Astrocyte of the spinal cord (primary cell): Measurements from ENCODE around the gene HSPA12B.

Experiments
- DNase-seq: peaks from one replicate; pipeline ENCODE4 v3.0.0; 2011; ENCODE audit warnings: low read depth, low spot score
- H3K4me3 ChIP-seq: 2 replicates; pipeline ENCODE4 v1.5.1; 2011; ENCODE audit warnings: low read depth, mild to moderate bottlenecking, low read length, moderate library complexity
- in situ Hi-C: cut with HindIII; loops from 2 replicates; pipeline ENCODE4 v1.10.0; 2017; ENCODE audit warnings: low sequenced_read_pairs
- TF ChIP-seq, protein P1 (sequence below): IDR thresholded peaks from 2 replicates; pipeline ENCODE4 v1.5.1; 2012; ENCODE audit warnings: low read depth, mild to moderate bottlenecking, low read length, inconsistent platforms

The HSPA12B gene, protein sequence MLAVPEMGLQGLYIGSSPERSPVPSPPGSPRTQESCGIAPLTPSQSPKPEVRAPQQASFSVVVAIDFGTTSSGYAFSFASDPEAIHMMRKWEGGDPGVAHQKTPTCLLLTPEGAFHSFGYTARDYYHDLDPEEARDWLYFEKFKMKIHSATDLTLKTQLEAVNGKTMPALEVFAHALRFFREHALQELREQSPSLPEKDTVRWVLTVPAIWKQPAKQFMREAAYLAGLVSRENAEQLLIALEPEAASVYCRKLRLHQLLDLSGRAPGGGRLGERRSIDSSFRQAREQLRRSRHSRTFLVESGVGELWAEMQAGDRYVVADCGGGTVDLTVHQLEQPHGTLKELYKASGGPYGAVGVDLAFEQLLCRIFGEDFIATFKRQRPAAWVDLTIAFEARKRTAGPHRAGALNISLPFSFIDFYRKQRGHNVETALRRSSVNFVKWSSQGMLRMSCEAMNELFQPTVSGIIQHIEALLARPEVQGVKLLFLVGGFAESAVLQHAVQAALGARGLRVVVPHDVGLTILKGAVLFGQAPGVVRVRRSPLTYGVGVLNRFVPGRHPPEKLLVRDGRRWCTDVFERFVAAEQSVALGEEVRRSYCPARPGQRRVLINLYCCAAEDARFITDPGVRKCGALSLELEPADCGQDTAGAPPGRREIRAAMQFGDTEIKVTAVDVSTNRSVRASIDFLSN

DNA sequence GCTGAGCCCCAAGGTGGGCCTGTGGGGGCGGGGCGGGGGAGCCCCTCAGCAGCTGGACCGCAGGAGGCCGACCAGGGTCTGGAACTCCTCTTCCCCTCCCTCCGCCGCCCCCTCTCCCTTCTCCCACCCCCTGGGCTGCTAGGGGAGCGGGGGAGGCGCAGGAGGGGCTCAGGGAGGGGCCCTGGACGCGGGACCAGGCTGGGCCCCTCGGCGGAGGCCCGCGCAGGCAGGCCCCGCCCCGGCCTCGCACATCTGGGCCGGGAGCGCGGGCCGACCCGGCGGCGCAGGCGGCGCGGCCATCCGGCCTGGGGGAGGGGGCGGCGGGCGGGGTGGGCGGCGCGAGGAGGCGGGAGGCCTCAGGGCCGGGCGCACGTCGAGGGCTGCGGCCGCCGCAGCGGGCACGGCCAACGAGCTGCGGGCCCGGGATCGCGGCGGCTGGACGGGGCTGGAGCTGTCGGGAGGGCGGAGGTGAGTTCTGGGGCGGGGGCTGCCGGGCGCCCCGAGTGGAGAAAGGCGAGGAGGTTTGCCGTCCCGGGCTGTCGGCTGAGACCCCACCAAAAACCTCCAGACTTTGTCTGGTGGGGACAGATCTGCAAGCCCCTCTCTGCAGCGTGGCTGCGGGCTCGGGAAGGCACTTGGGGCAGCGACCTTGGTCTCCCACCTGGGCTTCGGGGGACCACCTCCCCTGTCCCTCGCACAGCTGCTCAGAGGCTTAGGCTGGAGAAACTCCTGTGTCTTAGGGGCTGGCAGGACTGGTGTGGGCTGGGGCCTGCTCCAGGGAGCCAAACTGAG, at the start of gene HSPA12B:
Gene HSPA12B (plus strand): TSS at position 359 of the 792 bp plus-strand sequence. CDS start 5,990 bp downstream, outside the sequence.
- DNase-seq, result no peak
- no peak within 1 kb of the TSS for H3K4me3 ChIP-seq
- in situ Hi-C loops, result no loop called here
- TF ChIP-seq, protein P1, sequence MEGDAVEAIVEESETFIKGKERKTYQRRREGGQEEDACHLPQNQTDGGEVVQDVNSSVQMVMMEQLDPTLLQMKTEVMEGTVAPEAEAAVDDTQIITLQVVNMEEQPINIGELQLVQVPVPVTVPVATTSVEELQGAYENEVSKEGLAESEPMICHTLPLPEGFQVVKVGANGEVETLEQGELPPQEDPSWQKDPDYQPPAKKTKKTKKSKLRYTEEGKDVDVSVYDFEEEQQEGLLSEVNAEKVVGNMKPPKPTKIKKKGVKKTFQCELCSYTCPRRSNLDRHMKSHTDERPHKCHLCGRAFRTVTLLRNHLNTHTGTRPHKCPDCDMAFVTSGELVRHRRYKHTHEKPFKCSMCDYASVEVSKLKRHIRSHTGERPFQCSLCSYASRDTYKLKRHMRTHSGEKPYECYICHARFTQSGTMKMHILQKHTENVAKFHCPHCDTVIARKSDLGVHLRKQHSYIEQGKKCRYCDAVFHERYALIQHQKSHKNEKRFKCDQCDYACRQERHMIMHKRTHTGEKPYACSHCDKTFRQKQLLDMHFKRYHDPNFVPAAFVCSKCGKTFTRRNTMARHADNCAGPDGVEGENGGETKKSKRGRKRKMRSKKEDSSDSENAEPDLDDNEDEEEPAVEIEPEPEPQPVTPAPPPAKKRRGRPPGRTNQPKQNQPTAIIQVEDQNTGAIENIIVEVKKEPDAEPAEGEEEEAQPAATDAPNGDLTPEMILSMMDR, result no peak

DNA sequence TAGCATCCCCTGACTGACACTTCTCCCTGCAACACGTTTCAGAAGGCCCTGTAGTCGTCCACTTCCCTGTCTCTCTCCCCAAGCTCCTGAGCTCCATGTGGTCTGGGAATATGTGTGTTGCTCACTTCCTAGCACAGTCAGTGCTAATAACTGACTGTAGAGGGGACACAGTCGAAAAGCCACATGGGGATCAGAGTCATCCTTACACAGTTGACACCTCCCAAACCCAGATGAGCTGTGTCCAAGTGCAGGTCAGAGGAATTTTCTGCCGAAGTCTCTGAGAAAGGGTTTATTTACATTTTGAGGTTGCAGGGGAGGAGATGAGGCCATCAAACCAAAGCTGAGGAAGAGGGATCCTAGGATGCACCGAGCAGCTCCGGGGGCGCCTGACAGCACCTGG, 47.1 kb upstream of the HSPA12B start:
- in situ Hi-C loops, result no loop called here

DNA sequence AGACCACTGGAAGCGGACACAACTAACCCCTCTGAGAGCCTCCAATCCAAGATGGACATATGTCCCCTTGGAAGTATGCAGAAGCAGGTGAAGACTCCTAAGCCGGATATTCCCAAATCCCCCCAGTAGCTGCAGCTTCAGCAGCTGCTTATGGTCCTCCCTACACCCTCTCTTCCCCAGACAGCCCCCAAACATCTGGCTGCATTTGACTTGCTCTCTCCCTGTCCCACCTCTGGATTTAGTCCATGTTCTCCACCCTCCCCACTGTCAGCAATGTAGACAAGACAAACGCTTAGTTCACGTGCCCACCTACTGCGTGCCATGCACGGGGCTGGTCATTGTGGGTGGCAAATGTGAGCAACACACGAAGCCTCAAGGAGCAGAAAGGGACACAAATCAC, 46.1 kb upstream of the HSPA12B start:
- in situ Hi-C loops, result no loop called here
- H3K4me3 ChIP-seq, result no peak overlapping the region
- TF ChIP-seq, protein P1, result no peak
- no peak for DNase-seq

More for the DNA sequence above, 47.1 kb upstream of the HSPA12B start:
- TF ChIP-seq, protein P1, result no peak
- H3K4me3 ChIP-seq, result no peak overlapping the region
- no peak for DNase-seq

GRCh38 chr20:3686867-3687321, 45.6 kb upstream of the HSPA12B start:
- TF ChIP-seq, protein P1, result peak; percentile 38
- DNase-seq, result peak; percentile 86
- no peak overlapping the region for H3K4me3 ChIP-seq
- in situ Hi-C loops, result no loop called here

GRCh38 chr20:3687655-3688054, 44.8 kb upstream of the HSPA12B start:
- peak; percentile 63 for DNase-seq
- H3K4me3 ChIP-seq, result no peak overlapping the region
- in situ Hi-C loops, result no loop called here
- TF ChIP-seq, protein P1, result no peak

GRCh38 chr20:3689978-3690377, 42.5 kb upstream of the HSPA12B start:
- in situ Hi-C loops, result no loop called here

More at GRCh38 chr20:3689978-3690377, 42.5 kb upstream of the HSPA12B start:
- no peak overlapping the region for H3K4me3 ChIP-seq
- no peak for DNase-seq
- TF ChIP-seq, protein P1, result no peak
